GM10266 (cell line): ENCODE data around the gene ATP12A.

ENCODE experiments used
- DNase-seq: peaks from one replicate; pipeline ENCODE4 v3.0.0; 2012; ENCODE audit errors: extremely low spot score
- CTCF ChIP-seq: IDR thresholded peaks from 2 replicates; pipeline ENCODE4 v1.5.1; 2012; ENCODE audit warnings: mild to moderate bottlenecking, low read depth; ENCODE audit not compliant: control insufficient read depth, insufficient read depth; ENCODE audit errors: missing control alignments

ATP12A gene

GRCh38 chr13:24747248-24748060, 67.2 kb downstream of the ATP12A start:
- TF ChIP-seq CTCF, result no peak
- no peak for DNase-seq

- no peak for TF ChIP-seq CTCF
- no peak for DNase-seq
Observed at GRCh38 chr13:24748061-24748400, 67.8 kb downstream of the ATP12A start.

GRCh38 chr13:24759197-24759596, 79.0 kb downstream of the ATP12A start:
- no peak for DNase-seq
- TF ChIP-seq CTCF, result no peak
